LNCaP clone FGC (cell line): ENCODE measurements around the gene C12orf42.
A peak's percentile ranks its signal among the peaks of the same experiment; 100 is the strongest.

Source experiments
- DNase-seq: peaks from one replicate; pipeline ENCODE4 v3.0.0-alpha.2; 2011; ENCODE audit warnings: low read depth
- H3K4me3 ChIP-seq: 2 replicates; pipeline ENCODE4 v1.5.1; 2011; ENCODE audit warnings: mild to moderate bottlenecking, low read depth, low read length, control low read depth
- TF ChIP-seq, protein P1 (sequence below): IDR thresholded peaks from 2 replicates; pipeline ENCODE4 v1.5.1; 2012; ENCODE audit warnings: mild to moderate bottlenecking; ENCODE audit not compliant: control insufficient read depth, insufficient read depth; ENCODE audit errors: extremely low read depth

C12orf42 gene

DNA sequence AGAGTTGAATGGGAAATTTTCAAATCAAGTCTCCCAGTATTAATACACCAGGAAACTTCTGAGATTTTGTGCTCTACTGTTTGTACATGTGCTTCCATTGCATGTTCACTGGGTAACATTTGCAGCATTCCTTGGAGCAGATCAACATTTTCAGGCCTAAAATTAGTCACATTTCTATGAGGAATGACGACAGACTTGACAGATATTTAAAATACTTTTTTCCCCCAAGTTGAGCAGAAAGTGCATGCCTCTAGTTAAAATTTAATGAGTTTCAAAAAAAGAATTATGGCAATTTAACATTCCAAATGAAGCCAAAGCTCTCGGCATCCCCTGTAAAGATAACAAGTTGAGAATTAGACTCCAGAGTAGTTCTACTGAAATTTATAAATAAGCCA is 72.3 kb downstream of the C12orf42 start:
- no peak overlapping the region for H3K4me3 ChIP-seq
- TF ChIP-seq, protein P1, sequence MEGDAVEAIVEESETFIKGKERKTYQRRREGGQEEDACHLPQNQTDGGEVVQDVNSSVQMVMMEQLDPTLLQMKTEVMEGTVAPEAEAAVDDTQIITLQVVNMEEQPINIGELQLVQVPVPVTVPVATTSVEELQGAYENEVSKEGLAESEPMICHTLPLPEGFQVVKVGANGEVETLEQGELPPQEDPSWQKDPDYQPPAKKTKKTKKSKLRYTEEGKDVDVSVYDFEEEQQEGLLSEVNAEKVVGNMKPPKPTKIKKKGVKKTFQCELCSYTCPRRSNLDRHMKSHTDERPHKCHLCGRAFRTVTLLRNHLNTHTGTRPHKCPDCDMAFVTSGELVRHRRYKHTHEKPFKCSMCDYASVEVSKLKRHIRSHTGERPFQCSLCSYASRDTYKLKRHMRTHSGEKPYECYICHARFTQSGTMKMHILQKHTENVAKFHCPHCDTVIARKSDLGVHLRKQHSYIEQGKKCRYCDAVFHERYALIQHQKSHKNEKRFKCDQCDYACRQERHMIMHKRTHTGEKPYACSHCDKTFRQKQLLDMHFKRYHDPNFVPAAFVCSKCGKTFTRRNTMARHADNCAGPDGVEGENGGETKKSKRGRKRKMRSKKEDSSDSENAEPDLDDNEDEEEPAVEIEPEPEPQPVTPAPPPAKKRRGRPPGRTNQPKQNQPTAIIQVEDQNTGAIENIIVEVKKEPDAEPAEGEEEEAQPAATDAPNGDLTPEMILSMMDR: no peak

DNA sequence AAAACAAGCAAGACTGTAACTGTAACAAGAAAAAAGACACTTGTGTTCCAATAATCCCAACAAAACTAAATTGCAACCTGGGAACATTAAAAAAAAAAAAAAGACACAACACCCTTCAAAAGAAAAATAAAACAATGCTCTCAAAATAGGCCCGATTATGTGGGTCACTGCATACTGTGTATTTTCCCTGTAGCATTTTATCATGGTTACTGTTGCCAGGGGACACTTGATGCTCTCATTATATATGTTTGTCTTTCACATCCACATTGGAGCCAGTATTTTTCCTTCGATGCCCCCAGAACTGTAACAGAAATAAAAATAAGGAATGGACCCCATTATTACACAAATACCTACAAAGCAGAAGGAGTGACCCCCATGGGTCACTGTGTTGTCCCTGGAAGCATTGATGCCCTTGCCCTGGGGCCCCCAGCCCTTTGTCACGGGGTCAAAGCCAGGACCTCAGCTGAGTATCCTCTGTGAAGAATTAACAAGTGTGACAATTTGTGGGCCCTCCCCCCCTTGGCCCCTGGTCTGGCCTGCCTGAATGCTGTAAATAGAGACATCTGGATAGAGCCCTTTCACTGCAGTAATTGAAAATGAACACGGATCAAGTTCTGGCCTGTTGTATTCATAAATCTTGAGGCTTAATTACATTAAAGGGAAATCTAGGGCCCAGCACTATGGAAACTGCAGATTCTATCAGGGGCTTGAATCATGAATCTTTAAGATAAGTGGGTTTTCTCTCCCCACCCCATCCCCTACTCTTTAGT is 72.8 kb downstream of the C12orf42 start:
- H3K4me3 ChIP-seq: no peak overlapping the region
- TF ChIP-seq, protein P1: no peak
- DNase-seq: no peak

More for the DNA sequence above, 72.3 kb downstream of the C12orf42 start:
- no peak for DNase-seq

DNA sequence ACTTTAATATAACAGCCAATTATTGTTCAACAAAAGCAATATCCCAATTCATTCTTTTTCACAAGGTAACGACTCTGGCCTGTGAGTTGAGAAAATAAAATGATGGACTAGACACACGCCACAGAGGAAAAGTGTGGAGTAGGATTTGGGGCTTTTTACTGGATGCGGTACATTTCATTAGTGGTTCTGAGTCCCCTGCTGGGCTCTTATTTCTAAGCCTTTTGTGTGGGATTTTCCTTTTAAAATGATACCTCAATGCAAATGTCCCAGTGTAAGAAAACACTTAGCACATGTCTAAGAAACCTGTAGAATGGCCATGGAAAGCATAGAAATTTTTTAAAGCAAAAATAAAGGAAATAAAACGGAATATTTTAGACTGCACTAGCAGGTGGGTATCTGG is 73.4 kb downstream of the C12orf42 start:
- H3K4me3 ChIP-seq: no peak overlapping the region
- TF ChIP-seq, protein P1: no peak
- DNase-seq: no peak

DNA sequence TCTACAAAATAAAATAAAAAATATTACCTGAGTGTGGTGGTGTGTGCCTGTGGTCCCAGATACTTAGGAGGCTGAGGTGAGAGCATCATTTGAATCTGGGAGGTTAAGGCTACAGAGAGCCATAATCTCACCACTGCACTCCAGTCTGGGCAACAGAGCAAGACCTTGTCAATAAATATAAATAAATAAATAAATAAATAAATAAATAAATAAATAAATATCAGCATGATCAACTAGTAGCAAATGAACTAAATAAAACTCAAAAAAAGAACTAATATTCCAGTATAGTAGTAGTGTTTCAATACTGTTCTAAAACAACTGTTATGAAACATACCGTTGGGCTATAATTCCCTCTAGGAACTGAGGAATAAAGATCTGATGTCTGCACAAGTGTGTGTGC is 74.4 kb downstream of the C12orf42 start:
- DNase-seq: no peak
- H3K4me3 ChIP-seq: no peak overlapping the region
- TF ChIP-seq, protein P1: no peak

DNA sequence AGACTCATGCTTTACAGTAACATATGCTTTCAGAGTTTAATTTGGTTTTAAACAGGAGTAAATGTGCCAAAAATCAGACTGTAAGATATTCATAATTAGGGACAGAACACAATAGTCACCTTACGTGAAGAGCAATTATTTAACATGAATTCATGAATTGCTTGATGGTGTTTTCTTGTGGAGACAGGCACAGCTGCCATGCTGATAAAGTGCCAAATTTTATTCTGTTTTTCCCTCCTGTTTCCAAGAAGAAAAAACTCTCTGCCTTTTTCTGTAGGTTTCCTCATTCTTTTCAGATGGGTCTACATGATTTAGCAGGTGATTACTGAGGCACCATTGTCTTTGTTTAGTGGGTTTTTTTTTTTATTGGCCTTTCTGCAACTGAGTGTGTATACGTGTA is 80.1 kb downstream of the C12orf42 start:
- TF ChIP-seq, protein P1: no peak

DNA sequence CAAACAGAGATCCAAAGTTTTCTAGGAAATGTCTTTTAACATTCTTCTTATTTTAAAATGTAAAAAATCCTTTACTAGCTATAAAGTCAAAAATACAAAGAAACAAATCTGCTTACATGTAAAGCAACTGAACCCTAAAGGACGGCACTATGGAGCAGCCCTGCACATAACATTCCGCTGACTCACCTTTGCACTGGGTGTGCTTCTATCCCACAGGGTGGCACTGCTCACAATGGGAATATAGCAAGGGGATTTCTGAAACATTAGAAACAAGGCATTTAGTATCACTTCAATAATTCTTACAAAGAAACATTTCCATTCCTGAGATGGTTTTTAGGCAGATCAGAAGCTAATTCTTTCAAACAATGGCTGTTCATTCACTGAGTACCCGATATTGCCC is 94.3 kb downstream of the C12orf42 start:
- DNase-seq: no peak
- TF ChIP-seq, protein P1: peak; percentile 26; the same call in 1 of the 2 replicates
- no peak overlapping the region for H3K4me3 ChIP-seq

More for the DNA sequence above, 80.1 kb downstream of the C12orf42 start:
- no peak overlapping the region for H3K4me3 ChIP-seq
- no peak for DNase-seq

DNA sequence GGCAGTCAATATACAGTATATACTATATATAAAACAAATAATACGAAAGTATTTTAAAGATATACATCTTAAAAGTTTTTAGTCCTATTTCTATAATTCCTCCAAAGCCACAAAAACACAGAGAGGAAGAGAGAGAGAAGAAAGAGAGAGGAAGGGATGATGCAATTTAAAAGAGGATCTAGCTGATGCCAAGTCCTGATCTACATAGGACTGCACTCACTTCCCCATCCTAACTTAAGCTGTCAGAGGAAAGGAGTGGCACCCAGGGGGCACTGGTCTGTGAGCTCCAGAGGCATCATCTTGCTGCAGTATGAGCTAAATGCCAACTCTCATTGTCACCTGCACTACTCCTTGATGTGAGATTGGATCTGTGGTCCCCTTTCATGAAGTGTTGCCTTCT is 95.8 kb downstream of the C12orf42 start:
- no peak overlapping the region for H3K4me3 ChIP-seq
- DNase-seq: no peak
- TF ChIP-seq, protein P1: no peak
